ENCODE data around the gene GIGYF2. TPM values are rescaled to one million over a fixed set of nuclear protein-coding genes. Genes with fewer than 3 reads are reported as not detected.

GIGYF2 gene
- total and polyA plus RNA-seq, 11 donors: 25.3 to 78.1 (median 56.5) TPM

DNA sequence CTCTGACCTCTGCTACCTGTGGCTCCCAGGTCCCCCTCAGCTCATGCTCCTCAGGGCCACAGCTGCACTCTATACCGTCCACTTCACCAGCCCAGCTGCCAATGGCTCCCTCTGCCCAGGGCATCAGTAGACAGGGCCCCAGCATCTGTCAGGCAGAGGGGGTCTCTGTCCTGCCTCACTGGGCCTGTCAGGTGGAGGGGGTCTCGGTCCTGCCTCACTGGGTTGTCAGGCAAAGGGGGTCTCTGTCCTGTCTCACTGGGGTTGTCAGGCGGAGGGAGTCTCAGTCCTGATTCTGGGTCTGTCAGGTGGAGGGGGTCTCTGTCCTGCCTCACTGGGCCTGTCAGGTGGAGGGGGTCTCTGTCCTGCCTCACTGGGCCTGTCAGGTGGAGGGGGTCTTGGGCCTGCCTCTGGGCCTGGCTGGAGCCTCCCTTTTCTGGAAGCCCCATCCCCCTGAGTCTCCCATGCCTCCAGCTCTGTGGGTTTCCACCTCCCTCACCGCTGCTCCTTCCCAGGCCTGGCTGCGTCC is 192.8 kb downstream of the GIGYF2 start:
- no peak overlapping the region for H3K27ac ChIP-seq
- H3K4me3 ChIP-seq: no peak overlapping the region
- H3K4me1 ChIP-seq: peaks cover 0 to 6% (median 0%) of the 10 kb centered on the region in 12 donors
- no peaks in the 10 kb centered on the region for H3K9me3 ChIP-seq
- intact Hi-C loops (cut with DNase I): loop anchor here in 1 of 10 donors (10.0 kb wide), 1 partner anchor 135 kb away; no protein-coding TSS in a partner anchor
- 89 to 99% (median 94%) methylated on average over 3 to 5 of the region's 5 CpGs for WGBS, 4 donors
- peaks cover 0 to 23% (median 0%) of the 10 kb centered on the region in 9 donors for H3K27me3 ChIP-seq
- TF ChIP-seq, protein P1, sequence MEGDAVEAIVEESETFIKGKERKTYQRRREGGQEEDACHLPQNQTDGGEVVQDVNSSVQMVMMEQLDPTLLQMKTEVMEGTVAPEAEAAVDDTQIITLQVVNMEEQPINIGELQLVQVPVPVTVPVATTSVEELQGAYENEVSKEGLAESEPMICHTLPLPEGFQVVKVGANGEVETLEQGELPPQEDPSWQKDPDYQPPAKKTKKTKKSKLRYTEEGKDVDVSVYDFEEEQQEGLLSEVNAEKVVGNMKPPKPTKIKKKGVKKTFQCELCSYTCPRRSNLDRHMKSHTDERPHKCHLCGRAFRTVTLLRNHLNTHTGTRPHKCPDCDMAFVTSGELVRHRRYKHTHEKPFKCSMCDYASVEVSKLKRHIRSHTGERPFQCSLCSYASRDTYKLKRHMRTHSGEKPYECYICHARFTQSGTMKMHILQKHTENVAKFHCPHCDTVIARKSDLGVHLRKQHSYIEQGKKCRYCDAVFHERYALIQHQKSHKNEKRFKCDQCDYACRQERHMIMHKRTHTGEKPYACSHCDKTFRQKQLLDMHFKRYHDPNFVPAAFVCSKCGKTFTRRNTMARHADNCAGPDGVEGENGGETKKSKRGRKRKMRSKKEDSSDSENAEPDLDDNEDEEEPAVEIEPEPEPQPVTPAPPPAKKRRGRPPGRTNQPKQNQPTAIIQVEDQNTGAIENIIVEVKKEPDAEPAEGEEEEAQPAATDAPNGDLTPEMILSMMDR (IDR thresholded peaks at IDR 0.05): no peak
- no peak for TF ChIP-seq POLR2A (IDR thresholded peaks at IDR 0.05)
- ATAC-seq (no peak), DNase-seq (no peak)
- H3K36me3 ChIP-seq: no peaks in the 10 kb centered on the region

DNA sequence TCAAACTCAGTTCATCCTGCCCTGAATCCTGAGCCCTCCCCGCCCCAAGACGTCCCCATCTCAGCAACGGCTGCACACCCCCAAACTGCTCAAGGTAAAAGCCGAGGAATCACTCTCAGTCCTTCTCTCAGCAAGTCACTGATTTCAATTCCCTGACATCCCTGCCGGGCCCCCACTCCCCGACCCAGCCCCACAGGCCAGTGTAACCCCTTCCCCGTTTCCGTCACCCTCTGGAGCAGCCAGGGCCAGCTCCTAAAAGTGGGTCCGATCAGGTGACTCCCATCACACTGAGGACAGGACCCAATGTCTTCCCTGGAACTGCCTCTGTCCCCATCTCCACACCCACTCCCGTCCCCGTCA is 193.4 kb downstream of the GIGYF2 start:
- intact Hi-C loops (cut with DNase I): no loop called here
- Histone ChIP-seq H3K4me1 (peaks cover 0 to 6% (median 0%) of the 10 kb centered on the region in 12 donors), H3K9me3 (no peaks in the 10 kb centered on the region), H3K27me3 (peaks cover 0 to 22% (median 0%) of the 10 kb centered on the region in 9 donors), H3K4me3 (no peak overlapping the region), H3K36me3 (no peaks in the 10 kb centered on the region), H3K27ac (no peak overlapping the region)
- 77 to 83% (median 81%) methylated on average over 11 of the region's 11 CpGs for WGBS, 4 donors
- no peak for DNase-seq
- TF ChIP-seq, protein P1 (IDR thresholded peaks at IDR 0.05): no peak
- no peak for TF ChIP-seq POLR2A (IDR thresholded peaks at IDR 0.05)
- no peak for ATAC-seq

DNA sequence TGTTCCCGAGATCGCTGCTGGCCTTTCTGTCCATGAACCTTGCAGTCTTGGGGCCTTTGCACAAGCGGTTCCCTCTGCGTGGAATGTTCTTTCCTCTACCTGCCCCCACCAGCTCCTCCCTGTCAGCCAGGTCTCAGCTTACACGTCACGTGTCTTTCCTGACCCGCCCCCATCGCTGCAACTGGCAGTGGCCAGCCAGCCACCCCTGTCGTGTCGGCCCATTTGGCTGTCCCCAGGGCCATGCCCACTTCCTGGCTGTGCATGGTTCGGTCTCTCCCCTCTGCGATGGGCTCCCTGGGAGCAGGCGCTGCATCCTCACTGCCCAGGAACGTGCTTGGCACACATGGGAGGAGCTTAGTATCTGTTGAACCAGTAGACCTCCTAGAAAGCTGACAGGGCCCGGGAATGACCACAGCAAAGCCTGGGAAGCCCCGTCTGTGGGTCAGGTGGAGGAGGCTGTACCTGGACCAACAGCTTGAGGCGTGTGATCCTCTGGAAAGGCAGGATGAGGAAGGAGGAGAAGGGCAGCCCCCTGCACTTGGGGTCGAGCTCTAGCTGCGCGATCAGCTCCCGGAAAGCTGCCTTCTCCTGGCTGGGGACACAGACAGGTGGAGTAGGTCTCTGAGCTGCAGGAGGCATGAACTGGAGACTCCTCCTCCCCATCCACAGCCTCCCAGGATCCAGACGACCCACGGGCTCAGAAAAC is 193.9 kb downstream of the GIGYF2 start:
- intact Hi-C loops (cut with DNase I): no loop called here
- TF ChIP-seq, protein P1 (IDR thresholded peaks at IDR 0.05): no peak
- TF ChIP-seq POLR2A (IDR thresholded peaks at IDR 0.05): no peak
- ATAC-seq: peak in 3 of 4 donors; percentile 31 to 52 (median 44)
- Histone ChIP-seq H3K4me3 (no peak overlapping the region), H3K27ac (no peak overlapping the region), H3K27me3 (peaks cover 0 to 22% (median 0%) of the 10 kb centered on the region in 9 donors), H3K36me3 (no peaks in the 10 kb centered on the region), H3K9me3 (no peaks in the 10 kb centered on the region), H3K4me1 (peaks cover 0 to 6% (median 0%) of the 10 kb centered on the region in 12 donors)
- no peak for DNase-seq
- 25 to 39% (median 28%) methylated on average over 22 to 23 of the region's 23 CpGs for WGBS, 4 donors

DNA sequence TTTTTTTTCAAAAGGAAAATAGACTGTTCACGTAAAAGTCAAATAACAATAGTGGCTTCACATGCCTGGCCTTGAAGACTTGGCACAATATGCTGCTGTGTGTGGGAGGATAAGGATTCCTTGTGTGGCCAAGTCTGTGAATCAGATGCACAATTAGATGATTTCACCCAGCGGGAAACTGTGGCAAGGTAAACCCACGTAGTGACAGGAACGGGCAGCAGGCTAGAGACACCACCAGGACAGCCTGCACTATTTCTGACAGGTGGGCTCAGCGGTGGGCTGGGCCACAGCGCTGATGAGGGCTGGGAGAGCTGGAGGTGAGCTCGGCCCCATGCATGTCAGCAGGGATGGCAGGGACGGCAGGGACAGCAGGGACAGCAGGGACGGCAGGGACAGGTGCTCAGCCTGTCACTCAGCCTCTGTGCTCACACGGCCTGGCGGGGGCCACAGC is 194.5 kb downstream of the GIGYF2 start:
- ATAC-seq: peak in 1 of 4 donors; percentile 10
- Histone ChIP-seq H3K4me1 (peaks cover 0 to 6% (median 0%) of the 10 kb centered on the region in 12 donors), H3K27me3 (peaks cover 0 to 22% (median 0%) of the 10 kb centered on the region in 9 donors), H3K27ac (no peak overlapping the region), H3K36me3 (no peaks in the 10 kb centered on the region), H3K4me3 (no peak overlapping the region), H3K9me3 (no peaks in the 10 kb centered on the region)
- TF ChIP-seq POLR2A (IDR thresholded peaks at IDR 0.05): no peak
- TF ChIP-seq, protein P1 (IDR thresholded peaks at IDR 0.05): no peak
- intact Hi-C loops (cut with DNase I): no loop called here
- peak in 1 of 5 donors; percentile 13 for DNase-seq
- WGBS, 4 donors: 56 to 63% (median 59%) methylated on average over 10 to 11 of the region's 11 CpGs

All from heart left ventricle (tissue), 16 donors.